ENCODE data around the gene TXNDC15.

DNA sequence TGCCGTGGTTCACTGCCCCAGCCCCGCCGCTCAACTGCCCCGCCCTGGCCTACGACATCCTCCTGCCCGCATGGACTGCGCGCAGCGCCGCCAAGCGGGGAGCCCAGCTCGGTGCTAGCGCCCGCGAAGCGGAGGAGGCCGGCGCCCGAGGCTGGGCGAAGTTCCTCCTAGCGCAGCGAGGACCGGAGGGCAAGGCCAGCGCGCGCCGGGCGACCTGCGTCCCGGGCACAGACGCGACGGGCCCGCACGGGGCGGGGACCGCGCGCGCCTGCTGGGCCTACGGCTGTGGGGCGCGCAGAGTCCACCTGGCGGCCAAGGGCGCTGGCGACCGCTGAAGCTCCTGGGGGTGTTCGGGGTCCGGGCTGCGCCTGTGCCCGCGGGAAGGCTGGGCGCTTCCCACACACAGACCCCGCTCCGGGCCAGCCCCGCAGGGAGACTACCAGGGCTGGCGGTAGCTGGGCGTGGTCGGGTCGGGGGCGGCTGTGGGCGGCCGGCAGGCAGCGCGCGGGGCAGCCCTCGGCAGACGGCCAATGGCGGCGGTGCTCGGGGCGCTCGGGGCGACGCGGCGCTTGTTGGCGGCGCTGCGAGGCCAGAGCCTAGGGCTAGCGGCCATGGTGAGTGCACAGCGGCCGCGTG lies 30.6 kb downstream of the TXNDC15 start, which contains the start of gene PCBD2:
- TF ChIP-seq, protein P1, sequence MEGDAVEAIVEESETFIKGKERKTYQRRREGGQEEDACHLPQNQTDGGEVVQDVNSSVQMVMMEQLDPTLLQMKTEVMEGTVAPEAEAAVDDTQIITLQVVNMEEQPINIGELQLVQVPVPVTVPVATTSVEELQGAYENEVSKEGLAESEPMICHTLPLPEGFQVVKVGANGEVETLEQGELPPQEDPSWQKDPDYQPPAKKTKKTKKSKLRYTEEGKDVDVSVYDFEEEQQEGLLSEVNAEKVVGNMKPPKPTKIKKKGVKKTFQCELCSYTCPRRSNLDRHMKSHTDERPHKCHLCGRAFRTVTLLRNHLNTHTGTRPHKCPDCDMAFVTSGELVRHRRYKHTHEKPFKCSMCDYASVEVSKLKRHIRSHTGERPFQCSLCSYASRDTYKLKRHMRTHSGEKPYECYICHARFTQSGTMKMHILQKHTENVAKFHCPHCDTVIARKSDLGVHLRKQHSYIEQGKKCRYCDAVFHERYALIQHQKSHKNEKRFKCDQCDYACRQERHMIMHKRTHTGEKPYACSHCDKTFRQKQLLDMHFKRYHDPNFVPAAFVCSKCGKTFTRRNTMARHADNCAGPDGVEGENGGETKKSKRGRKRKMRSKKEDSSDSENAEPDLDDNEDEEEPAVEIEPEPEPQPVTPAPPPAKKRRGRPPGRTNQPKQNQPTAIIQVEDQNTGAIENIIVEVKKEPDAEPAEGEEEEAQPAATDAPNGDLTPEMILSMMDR (IDR thresholded peaks at IDR 0.05; ENCODE audit: low read depth, low read length) = peak; percentile 65
- TF ChIP-seq EZH2phosphoT487 (IDR thresholded peaks at IDR 0.05; ENCODE audit: low read depth) = no peak
